HepG2 (cell line): Measurements from ENCODE around the gene TRAPPC3. TPM values are rescaled to one million over a fixed set of nuclear protein-coding genes. Genes with fewer than 3 reads are reported as not detected.

Source experiments
- HOXA5 ChIP-seq: sonication (generic); formaldehyde crosslinking; IDR thresholded peaks from 2 replicates; pipeline ENCODE4 v1.4.0; 2020; ENCODE audit warnings: missing genetic modification reagents
- NFE2 ChIP-seq: sonication (generic); formaldehyde crosslinking; IDR thresholded peaks from 2 replicates; pipeline ENCODE4 v1.4.0; 2020; ENCODE audit warnings: missing genetic modification reagents
- SIX4 ChIP-seq: sonication (generic); formaldehyde crosslinking; IDR thresholded peaks from 2 replicates; pipeline ENCODE4 v1.4.0; 2020; ENCODE audit warnings: missing genetic modification reagents
- ZNF34 ChIP-seq: sonication (generic); formaldehyde crosslinking; IDR thresholded peaks from 2 replicates; pipeline ENCODE4 v1.4.0; 2020; ENCODE audit warnings: mild to moderate bottlenecking, missing genetic modification reagents, borderline replicate concordance
- ZNF350 ChIP-seq: sonication (generic); formaldehyde crosslinking; IDR thresholded peaks from 2 replicates; pipeline ENCODE4 v1.4.0; 2020; ENCODE audit warnings: mild to moderate bottlenecking, low read depth, missing genetic modification reagents, borderline replicate concordance
- ZNF816 ChIP-seq: sonication (generic); formaldehyde crosslinking; IDR thresholded peaks from 2 replicates; pipeline ENCODE4 v1.8.0; 2022; ENCODE audit warnings: missing genetic modification reagents, mild to moderate bottlenecking, borderline replicate concordance
- polyA plus RNA-seq, 8 experiments: library from polyadenylated mRNA; depleted of rRNA in 3 of 8; stranded (reverse) in 7 of 8; unstranded in 1 of 8; fragments of >200 nt; fragmentation: Illumina TruSeq in 4 of 8; extraction: Trizol in 4 of 8; gene quantifications; 2 replicates each; pipeline versions ENCODE4 v1.2.1 to v1.2.3, GENCODE V29; 2011 to 2016; ENCODE audit warnings: low read depth in 4 of 8, missing spikeins in 1 of 8, mixed read lengths in 1 of 8; ENCODE audit not compliant: insufficient read depth in 1 of 8
- total RNA-seq, 5 experiments: library from RNA; depleted of rRNA; stranded (reverse); fragments of >200 nt; fragmentation: Illumina TruSeq; extraction: Trizol; gene quantifications; 2 replicates each; pipeline ENCODE4 v1.2.3, GENCODE V29; 2016; ENCODE audit warnings: low read depth in 1 of 5
- TF ChIP-seq, protein P1 (sequence below): sonication (generic); formaldehyde crosslinking; conservative IDR thresholded peaks from 2 replicates; pipeline ENCODE4 v1.4.0; 2020; ENCODE audit warnings: mild to moderate bottlenecking, missing genetic modification reagents, moderate library complexity
- TF ChIP-seq, protein P2 (sequence below): sonication (generic); formaldehyde crosslinking; IDR thresholded peaks from 2 replicates; pipeline ENCODE4 v1.5.0; 2020; ENCODE audit warnings: missing genetic modification reagents
- TF ChIP-seq, protein P3 (sequence below): sonication (generic); formaldehyde crosslinking; IDR thresholded peaks from 2 replicates; pipeline ENCODE4 v1.5.0; 2020; ENCODE audit warnings: mild to moderate bottlenecking, missing genetic modification reagents
- TF ChIP-seq, protein P4 (sequence below): sonication (generic); formaldehyde crosslinking; IDR thresholded peaks from 2 replicates; pipeline ENCODE4 v1.8.1; 2022; ENCODE audit warnings: low read depth, mild to moderate bottlenecking, missing genetic modification reagents
- TF ChIP-seq, protein P5 (sequence below): sonication (generic); formaldehyde crosslinking; IDR thresholded peaks from 2 replicates; pipeline ENCODE4 v1.4.0; 2020; ENCODE audit warnings: missing genetic modification reagents
- TF ChIP-seq, protein P6 (sequence below): sonication (generic); formaldehyde crosslinking; IDR thresholded peaks from 2 replicates; pipeline ENCODE4 v1.8.0; 2022; ENCODE audit warnings: mild to moderate bottlenecking, missing genetic modification reagents

Gene TRAPPC3
- total and polyA plus RNA-seq, 2 of the 13 experiments (the other 11 are each of a cell fraction or from before 2014, with no cell fraction given): 53.7 to 62.4 TPM

DNA sequence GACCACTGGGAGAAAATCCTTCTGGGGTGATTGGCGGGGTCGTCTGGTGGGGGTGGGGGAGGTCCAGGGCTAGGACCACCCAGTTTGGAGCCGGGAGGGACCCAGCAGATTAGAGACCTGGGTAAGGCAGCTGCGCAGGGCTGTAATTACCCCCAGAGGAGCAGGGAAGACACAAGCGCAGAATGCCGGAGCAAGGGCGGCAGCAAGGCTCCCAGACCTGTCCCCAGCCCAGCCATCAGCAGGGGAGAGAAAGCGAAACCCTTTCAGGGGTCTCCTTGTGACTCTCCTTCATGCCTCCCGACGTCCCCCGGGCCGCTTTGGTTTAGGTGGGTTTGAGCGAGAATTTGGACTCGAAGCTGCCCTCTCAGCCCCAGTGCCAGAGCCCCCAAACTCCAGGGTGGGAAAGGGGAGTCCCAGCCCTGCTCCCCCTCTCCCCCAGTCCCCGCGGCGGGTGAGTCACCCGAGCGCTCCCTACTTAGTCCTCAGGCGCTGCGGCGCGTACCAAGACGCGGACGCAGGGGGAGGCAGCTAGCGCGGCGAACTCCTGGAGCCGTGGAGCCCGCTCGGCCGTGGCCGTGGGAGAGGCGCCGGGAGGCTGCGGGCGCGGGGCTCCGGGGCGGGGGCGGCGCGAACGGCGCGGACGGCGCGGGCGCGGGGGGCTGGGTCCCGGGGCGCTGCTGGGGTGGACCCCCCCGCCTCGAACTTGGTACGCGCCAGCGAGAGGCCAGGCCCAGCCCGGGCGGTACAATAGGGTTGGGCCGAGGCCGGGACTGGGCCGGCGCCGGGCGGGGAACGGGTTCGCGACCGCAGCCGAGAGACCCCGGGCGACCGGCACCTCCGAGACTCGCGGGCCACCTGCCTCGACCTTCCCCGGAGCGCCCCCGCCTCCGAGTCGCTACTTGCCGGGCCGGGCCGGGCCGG lies 6.4 kb upstream of the TRAPPC3 start, which contains the start of gene MAP7D1 (continued):
- TF ChIP-seq, protein P1, sequence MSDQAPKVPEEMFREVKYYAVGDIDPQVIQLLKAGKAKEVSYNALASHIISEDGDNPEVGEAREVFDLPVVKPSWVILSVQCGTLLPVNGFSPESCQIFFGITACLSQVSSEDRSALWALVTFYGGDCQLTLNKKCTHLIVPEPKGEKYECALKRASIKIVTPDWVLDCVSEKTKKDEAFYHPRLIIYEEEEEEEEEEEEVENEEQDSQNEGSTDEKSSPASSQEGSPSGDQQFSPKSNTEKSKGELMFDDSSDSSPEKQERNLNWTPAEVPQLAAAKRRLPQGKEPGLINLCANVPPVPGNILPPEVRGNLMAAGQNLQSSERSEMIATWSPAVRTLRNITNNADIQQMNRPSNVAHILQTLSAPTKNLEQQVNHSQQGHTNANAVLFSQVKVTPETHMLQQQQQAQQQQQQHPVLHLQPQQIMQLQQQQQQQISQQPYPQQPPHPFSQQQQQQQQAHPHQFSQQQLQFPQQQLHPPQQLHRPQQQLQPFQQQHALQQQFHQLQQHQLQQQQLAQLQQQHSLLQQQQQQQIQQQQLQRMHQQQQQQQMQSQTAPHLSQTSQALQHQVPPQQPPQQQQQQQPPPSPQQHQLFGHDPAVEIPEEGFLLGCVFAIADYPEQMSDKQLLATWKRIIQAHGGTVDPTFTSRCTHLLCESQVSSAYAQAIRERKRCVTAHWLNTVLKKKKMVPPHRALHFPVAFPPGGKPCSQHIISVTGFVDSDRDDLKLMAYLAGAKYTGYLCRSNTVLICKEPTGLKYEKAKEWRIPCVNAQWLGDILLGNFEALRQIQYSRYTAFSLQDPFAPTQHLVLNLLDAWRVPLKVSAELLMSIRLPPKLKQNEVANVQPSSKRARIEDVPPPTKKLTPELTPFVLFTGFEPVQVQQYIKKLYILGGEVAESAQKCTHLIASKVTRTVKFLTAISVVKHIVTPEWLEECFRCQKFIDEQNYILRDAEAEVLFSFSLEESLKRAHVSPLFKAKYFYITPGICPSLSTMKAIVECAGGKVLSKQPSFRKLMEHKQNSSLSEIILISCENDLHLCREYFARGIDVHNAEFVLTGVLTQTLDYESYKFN (CRISPR knock-in tag): no peak
- peak; percentile 31; the same call in 1 of the 2 replicates for TF ChIP-seq HOXA5 (CRISPR knock-in tag)
- TF ChIP-seq NFE2 (CRISPR knock-in tag): no peak
- TF ChIP-seq ZNF350 (CRISPR knock-in tag): no peak
- TF ChIP-seq, protein P2, sequence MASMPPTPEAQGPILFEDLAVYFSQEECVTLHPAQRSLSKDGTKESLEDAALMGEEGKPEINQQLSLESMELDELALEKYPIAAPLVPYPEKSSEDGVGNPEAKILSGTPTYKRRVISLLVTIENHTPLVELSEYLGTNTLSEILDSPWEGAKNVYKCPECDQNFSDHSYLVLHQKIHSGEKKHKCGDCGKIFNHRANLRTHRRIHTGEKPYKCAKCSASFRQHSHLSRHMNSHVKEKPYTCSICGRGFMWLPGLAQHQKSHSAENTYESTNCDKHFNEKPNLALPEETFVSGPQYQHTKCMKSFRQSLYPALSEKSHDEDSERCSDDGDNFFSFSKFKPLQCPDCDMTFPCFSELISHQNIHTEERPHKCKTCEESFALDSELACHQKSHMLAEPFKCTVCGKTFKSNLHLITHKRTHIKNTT: no peak
- TF ChIP-seq ZNF34 (CRISPR knock-in tag): no peak
- TF ChIP-seq, protein P3, sequence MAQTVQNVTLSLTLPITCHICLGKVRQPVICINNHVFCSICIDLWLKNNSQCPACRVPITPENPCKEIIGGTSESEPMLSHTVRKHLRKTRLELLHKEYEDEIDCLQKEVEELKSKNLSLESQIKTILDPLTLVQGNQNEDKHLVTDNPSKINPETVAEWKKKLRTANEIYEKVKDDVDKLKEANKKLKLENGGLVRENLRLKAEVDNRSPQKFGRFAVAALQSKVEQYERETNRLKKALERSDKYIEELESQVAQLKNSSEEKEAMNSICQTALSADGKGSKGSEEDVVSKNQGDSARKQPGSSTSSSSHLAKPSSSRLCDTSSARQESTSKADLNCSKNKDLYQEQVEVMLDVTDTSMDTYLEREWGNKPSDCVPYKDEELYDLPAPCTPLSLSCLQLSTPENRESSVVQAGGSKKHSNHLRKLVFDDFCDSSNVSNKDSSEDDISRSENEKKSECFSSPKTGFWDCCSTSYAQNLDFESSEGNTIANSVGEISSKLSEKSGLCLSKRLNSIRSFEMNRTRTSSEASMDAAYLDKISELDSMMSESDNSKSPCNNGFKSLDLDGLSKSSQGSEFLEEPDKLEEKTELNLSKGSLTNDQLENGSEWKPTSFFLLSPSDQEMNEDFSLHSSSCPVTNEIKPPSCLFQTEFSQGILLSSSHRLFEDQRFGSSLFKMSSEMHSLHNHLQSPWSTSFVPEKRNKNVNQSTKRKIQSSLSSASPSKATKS (CRISPR knock-in tag): no peak
- TF ChIP-seq, protein P4, sequence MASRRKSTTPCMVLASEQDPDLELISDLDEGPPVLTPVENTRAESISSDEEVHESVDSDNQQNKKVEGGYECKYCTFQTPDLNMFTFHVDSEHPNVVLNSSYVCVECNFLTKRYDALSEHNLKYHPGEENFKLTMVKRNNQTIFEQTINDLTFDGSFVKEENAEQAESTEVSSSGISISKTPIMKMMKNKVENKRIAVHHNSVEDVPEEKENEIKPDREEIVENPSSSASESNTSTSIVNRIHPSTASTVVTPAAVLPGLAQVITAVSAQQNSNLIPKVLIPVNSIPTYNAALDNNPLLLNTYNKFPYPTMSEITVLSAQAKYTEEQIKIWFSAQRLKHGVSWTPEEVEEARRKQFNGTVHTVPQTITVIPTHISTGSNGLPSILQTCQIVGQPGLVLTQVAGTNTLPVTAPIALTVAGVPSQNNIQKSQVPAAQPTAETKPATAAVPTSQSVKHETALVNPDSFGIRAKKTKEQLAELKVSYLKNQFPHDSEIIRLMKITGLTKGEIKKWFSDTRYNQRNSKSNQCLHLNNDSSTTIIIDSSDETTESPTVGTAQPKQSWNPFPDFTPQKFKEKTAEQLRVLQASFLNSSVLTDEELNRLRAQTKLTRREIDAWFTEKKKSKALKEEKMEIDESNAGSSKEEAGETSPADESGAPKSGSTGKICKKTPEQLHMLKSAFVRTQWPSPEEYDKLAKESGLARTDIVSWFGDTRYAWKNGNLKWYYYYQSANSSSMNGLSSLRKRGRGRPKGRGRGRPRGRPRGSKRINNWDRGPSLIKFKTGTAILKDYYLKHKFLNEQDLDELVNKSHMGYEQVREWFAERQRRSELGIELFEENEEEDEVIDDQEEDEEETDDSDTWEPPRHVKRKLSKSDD: no peak
- TF ChIP-seq, protein P5, sequence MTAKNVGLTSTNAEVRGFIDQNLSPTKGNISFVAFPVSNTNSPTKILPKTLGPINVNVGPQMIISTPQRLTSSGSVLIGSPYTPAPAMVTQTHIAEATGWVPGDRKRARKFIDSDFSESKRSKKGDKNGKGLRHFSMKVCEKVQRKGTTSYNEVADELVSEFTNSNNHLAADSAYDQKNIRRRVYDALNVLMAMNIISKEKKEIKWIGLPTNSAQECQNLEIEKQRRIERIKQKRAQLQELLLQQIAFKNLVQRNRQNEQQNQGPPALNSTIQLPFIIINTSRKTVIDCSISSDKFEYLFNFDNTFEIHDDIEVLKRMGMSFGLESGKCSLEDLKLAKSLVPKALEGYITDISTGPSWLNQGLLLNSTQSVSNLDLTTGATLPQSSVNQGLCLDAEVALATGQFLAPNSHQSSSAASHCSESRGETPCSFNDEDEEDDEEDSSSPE (CRISPR knock-in tag): no peak
- TF ChIP-seq, protein P6, sequence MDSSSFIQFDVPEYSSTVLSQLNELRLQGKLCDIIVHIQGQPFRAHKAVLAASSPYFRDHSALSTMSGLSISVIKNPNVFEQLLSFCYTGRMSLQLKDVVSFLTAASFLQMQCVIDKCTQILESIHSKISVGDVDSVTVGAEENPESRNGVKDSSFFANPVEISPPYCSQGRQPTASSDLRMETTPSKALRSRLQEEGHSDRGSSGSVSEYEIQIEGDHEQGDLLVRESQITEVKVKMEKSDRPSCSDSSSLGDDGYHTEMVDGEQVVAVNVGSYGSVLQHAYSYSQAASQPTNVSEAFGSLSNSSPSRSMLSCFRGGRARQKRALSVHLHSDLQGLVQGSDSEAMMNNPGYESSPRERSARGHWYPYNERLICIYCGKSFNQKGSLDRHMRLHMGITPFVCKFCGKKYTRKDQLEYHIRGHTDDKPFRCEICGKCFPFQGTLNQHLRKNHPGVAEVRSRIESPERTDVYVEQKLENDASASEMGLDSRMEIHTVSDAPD: no peak
- TF ChIP-seq SIX4 (CRISPR knock-in tag): no peak
- no peak for TF ChIP-seq ZNF816 (CRISPR knock-in tag)
